Ovary (tissue), 9 donors: ENCODE results near the gene EIF4E1B. TPM values are rescaled to one million over a fixed set of nuclear protein-coding genes. Genes with fewer than 3 reads are reported as not detected.

ENCODE experiments used
- DNase-seq, 5 donors: peaks; one replicate each; pipeline ENCODE4 v3.0.0-alpha.2; 2019 to 2020
- H3K27ac ChIP-seq, 2 donors: fragments of 200-600 bp; one replicate each; pipeline versions ENCODE4 v1.5.1 to v1.8.0; 2019 to 2022
- H3K27me3 ChIP-seq: fragments of 200-600 bp; one replicate; pipeline ENCODE4 v1.8.0; 2022
- H3K36me3 ChIP-seq: fragments of 200-600 bp; sonication (generic); one replicate; pipeline ENCODE4 v1.5.1; 2019
- H3K4me1 ChIP-seq: one replicate; pipeline ENCODE4 v1.8.1; 2013; ENCODE audit warnings: mild to moderate bottlenecking, moderate library complexity; ENCODE audit not compliant: insufficient read depth
- H3K4me3 ChIP-seq: fragments of 200-600 bp; sonication (generic); one replicate; pipeline ENCODE4 v1.5.1; 2017
- H3K9me3 ChIP-seq, 2 donors: fragments of 200-600 bp in 1 of 2; sonication (generic) in 1 of 2; one replicate each; pipeline versions ENCODE4 v1.5.1 to v1.8.1; 2013 to 2019; ENCODE audit warnings: mild to moderate bottlenecking in 1 of 2, moderate library complexity in 1 of 2
- EP300 ChIP-seq: sonication (generic); formaldehyde crosslinking; IDR thresholded peaks from one replicate; pipeline ENCODE4 v1.6.1; 2017; ENCODE audit warnings: antibody characterized with exemption
- POLR2A ChIP-seq: fragments of 450-650 bp; IDR thresholded peaks from one replicate; pipeline ENCODE4 v1.6.1; 2017; ENCODE audit warnings: antibody characterized with exemption, mild to moderate bottlenecking, moderate library complexity
- WGBS, 3 donors: extraction: QIAGEN DNeasy Blood & Tissue Kit in 1 of 3; methylation state at CpG; one replicate each; pipeline versions ENCODE4 v1.1.5 to v1.1.7; 2013 to 2017; 5-methylcytosine and 5-hydroxymethylcytosine counted together
- intact Hi-C, 4 donors: fragments of 100-400 bp; cut with DNase I; formaldehyde crosslinking; loops; one replicate each; pipeline versions ENCODE4 v1.11.0 to v1.15.1; 2022 to 2023
- polyA plus RNA-seq, 2 donors: library from polyadenylated mRNA; stranded (reverse); fragments of 200-250 nt in 1 of 2; fragments of 350-450 nt in 1 of 2; fragmentation: Illumina TruSeq in 1 of 2; extraction: RNeasy Lipid Tissue Mini Kit (QIAGEN cat#74804) in 1 of 2; gene quantifications; one replicate each; pipeline ENCODE4 v1.2.3, GENCODE V29; 2013 to 2014
- total RNA-seq, 7 donors: library from RNA; depleted of rRNA in 2 of 7; stranded (reverse); fragments of >200 nt in 2 of 7; fragmentation: NEBNext Ultra II Directional in 3 of 7; extraction: Animal tissue kit (Norgen Biotek cat#: 25700) in 3 of 7; gene quantifications; one replicate each; pipeline versions ENCODE4 v1.1.0 to v1.2.4, GENCODE V29; 2016 to 2023
- TF ChIP-seq, protein P1 (sequence below), 3 donors: fragments of 450-650 bp in 2 of 3; fragments of 200-600 bp in 1 of 3; IDR thresholded peaks; one replicate each; pipeline versions ENCODE4 v1.5.1 to v1.8.0; 2016 to 2022; ENCODE audit warnings: antibody characterized with exemption in 3 of 3, mild to moderate bottlenecking in 1 of 3
- donor health status: DM: no; HTN: no; CAD: no; lungs with moderate emphysema.
- donor health status: DM: no; HTN: no; CAD: no.
- donor health status: Bipolar disorder and iron deficiency.
- donor health status: DM: yes; HTN: yes; CAD: no.
- donor health status: DM: no; HTN: no; CAD: no.
- donor health status: DM: yes; HTN: yes; CAD: no.

EIF4E1B gene
- total and polyA plus RNA-seq, 9 donors, result 0.61 TPM; not detected in 8

DNA sequence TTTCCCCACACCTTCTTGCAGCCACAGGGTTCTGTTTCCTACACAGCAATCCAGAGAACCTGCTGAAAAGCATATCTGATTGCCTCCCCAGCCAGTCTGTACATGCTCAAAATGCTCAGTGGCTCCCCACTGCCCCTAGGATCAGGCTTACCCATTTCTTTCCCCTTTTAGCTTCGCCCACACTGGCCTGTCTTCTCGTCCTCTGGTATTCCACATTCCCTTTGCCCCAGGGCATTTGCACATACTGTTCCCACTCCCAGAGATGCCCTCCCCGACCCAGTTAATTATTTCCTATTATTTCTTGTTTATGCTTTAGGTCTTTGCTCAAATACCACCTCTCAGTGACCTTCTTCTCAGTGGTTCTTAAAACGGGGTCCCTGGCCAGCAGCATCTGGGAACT, 10.1 kb downstream of the EIF4E1B start:
- Histone ChIP-seq H3K27me3 (no peaks in the 10 kb centered on the region), H3K36me3 (no peaks in the 10 kb centered on the region), H3K9me3 (no peaks in the 10 kb centered on the region), H3K4me3 (no peak overlapping the region), H3K4me1 (no peaks in the 10 kb centered on the region), H3K27ac (no peak overlapping the region)
- intact Hi-C loops, result no loop called here
- no peak for DNase-seq
- TF ChIP-seq EP300 (no peak), POLR2A (no peak)
- TF ChIP-seq, protein P1, sequence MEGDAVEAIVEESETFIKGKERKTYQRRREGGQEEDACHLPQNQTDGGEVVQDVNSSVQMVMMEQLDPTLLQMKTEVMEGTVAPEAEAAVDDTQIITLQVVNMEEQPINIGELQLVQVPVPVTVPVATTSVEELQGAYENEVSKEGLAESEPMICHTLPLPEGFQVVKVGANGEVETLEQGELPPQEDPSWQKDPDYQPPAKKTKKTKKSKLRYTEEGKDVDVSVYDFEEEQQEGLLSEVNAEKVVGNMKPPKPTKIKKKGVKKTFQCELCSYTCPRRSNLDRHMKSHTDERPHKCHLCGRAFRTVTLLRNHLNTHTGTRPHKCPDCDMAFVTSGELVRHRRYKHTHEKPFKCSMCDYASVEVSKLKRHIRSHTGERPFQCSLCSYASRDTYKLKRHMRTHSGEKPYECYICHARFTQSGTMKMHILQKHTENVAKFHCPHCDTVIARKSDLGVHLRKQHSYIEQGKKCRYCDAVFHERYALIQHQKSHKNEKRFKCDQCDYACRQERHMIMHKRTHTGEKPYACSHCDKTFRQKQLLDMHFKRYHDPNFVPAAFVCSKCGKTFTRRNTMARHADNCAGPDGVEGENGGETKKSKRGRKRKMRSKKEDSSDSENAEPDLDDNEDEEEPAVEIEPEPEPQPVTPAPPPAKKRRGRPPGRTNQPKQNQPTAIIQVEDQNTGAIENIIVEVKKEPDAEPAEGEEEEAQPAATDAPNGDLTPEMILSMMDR (IDR thresholded peaks at IDR 0.05), result no peak
- WGBS, 3 donors, result 74 to 77% (median 76%) methylated on average over 4 of the region's 4 CpGs

DNA sequence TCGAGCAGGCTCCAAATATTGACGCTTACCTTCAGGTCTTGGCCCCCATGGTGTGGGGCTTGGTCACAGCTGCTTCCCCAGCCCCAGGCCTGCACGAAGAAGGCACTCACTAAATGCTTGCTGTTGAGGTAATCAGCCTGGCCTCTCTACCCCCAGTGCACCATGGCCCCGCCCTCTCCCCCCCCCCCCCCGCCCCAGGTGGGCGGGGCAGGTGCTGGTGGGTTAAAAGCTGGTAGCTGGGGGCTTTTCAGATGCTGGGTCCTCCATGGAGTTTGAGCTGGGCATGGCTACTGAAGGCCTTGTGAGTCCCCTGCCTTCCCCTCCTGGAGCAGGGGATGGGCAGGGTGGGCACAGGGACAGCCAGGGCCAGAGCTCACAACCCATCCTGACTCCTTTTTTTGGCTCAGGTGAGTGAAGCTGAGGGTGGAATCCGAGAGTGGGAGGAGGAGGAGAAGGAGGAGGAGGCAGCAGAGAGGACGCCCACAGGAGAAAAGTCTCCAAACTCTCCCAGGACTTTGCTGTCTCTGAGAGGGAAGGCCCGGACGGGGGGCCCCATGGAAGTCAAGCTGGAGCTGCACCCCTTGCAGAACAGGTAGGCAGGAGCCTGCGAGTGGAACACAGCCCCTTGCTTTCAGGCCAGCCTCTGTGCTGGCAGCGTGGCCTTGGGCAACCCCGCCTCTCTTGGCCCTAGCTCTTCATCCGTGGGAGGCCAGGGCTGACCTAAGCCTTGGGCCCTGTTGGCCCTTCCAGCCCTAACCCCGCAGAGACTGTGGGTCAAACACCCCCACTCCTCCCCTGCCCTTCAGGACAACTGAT, 12.4 kb downstream of the EIF4E1B start:
- Histone ChIP-seq H3K4me3 (no peak overlapping the region), H3K36me3 (no peaks in the 10 kb centered on the region), H3K27ac (no peak overlapping the region), H3K4me1 (peaks cover 3% of the 10 kb centered on the region), H3K9me3 (no peaks in the 10 kb centered on the region), H3K27me3 (no peaks in the 10 kb centered on the region)
- 35 to 41% (median 38%) methylated on average over 12 to 15 of the region's 15 CpGs for WGBS, 3 donors
- DNase-seq, result no peak
- TF ChIP-seq POLR2A, result no peak
- no peak for TF ChIP-seq EP300
- TF ChIP-seq, protein P1 (IDR thresholded peaks at IDR 0.05), result no peak
- intact Hi-C loops, result no loop called here

DNA sequence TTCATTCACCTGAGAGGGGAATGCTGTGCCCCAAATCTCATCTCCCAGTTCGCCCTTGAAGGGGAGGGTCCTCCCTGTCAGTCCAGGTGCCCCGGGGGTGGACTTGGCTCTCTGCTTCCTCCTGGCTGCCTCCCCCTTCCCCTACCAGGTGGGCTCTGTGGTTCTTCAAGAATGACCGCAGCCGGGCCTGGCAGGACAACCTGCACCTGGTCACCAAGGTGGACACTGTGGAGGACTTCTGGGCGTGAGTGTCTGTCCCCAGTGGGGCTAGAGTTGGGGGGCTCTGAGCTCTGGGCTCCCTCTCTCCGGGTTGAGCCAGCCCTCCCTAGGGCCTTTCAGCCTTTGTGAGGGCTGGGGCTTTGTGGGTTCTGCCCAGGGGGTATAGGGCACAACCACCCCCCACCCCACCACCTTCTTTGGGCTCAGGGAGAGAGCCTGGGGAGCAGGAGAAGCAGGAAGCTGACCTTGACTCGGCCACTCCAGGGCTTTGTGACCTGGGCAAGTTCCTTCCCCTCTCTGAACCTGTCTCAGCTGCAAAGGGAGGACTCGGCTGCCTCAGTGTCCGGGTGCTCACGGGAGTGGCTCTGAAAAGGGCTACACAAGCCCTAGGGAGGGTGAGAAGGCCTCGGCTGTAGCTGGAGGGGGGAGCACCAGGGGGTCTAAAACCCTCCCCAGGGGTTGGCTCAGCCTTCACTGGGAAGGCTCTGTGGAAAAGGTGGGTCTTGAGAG, 13.2 kb downstream of the EIF4E1B start:
- Histone ChIP-seq H3K4me3 (no peak overlapping the region), H3K4me1 (peaks cover 9% of the 10 kb centered on the region), H3K27me3 (no peaks in the 10 kb centered on the region), H3K9me3 (no peaks in the 10 kb centered on the region), H3K27ac (no peak overlapping the region), H3K36me3 (no peaks in the 10 kb centered on the region)
- WGBS, 3 donors, result 61 to 75% (median 73%) methylated on average over 11 of the region's 11 CpGs
- intact Hi-C loops, result no loop called here
- no peak for DNase-seq
- TF ChIP-seq POLR2A (no peak), EP300 (no peak)
- TF ChIP-seq, protein P1 (IDR thresholded peaks at IDR 0.05), result no peak

DNA sequence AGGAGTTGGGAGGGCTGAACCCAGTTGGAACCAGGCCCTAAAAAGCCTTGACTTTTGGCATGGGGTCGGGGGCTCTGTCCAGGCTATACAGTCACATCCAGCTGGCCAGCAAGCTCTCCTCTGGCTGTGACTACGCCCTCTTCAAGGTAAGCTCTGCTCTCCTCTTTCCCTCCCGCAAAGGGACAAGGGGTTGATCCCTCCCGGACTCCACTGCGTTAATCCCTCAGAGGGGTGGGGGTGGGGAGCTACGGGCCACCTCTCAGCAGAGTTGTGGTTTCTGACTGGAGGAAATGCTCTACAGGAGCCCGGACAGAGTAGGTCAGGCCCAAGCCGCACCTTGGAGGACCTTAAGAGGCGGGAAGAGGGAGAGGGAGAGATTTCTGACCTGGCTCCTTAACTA, 13.8 kb downstream of the EIF4E1B start:
- Histone ChIP-seq H3K36me3 (no peaks in the 10 kb centered on the region), H3K27me3 (no peaks in the 10 kb centered on the region), H3K4me1 (peaks cover 9% of the 10 kb centered on the region), H3K9me3 (no peaks in the 10 kb centered on the region), H3K4me3 (no peak overlapping the region), H3K27ac (no peak overlapping the region)
- 68 to 70% (median 70%) methylated on average over 9 of the region's 9 CpGs for WGBS, 3 donors
- DNase-seq, result peak in 1 of 5 donors; percentile 6
- TF ChIP-seq EP300 (no peak), POLR2A (no peak)
- TF ChIP-seq, protein P1 (IDR thresholded peaks at IDR 0.05), result no peak
- intact Hi-C loops, result no loop called here
